ENCODE results near the gene ANO6. TPM values are rescaled to one million over a fixed set of nuclear protein-coding genes. Genes with fewer than 3 reads are reported as not detected.

Gene ANO6
- polyA plus RNA-seq, 1 donor from 2014 or later, result 9.0 TPM

DNA sequence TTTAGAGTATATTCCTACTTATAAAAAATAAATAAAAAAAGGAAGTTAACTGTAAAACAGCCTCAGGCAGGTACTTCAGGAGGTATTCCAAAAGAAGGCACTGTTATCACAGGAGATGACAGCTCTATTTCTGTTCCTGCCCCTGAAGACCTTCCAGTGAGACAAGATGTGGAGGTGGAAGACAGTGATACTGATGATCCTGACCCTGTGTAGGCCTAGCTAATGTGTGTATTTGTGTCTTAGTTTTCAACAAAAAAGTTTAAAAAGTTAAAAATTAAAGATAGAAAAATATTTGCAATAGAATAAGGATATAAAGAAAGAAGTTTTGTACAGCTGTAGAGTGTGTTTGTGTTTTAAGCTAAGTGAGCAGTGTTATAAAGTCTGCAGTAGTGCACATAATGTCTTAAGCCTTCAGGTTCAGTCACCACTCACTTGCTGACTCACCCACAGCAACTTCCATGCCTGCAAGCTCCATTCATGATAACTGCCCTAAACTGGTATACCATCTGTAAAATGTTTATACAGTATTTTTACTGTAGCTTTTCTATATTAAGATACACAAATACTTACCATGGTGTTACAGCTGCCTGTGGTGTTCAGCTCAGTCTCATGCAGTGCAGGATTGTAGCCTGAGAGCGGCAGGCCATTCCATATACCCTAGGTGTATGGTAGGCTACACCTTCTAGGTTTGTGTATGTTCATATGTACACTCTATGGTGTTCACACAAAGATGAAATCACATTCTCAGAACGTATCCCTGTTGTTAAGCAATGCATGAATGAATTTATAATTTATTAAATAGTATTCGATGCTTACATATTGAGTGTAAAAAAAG is 121.1 kb downstream of the ANO6 start:
- no peak overlapping the region for H3K9ac ChIP-seq (ENCODE audit: low read length)
- TF ChIP-seq RAD21 (conservative IDR thresholded peaks at IDR 0.05) (no peak), SMC3 (conservative IDR thresholded peaks at IDR 0.05; ENCODE audit: poor library complexity) (no peak), MXI1 (conservative IDR thresholded peaks at IDR 0.05; ENCODE audit: poor library complexity, severe bottlenecking) (no peak), TAF1 (IDR thresholded peaks at IDR 0.05; ENCODE audit: low read depth) (no peak)
- TF ChIP-seq, protein P1, sequence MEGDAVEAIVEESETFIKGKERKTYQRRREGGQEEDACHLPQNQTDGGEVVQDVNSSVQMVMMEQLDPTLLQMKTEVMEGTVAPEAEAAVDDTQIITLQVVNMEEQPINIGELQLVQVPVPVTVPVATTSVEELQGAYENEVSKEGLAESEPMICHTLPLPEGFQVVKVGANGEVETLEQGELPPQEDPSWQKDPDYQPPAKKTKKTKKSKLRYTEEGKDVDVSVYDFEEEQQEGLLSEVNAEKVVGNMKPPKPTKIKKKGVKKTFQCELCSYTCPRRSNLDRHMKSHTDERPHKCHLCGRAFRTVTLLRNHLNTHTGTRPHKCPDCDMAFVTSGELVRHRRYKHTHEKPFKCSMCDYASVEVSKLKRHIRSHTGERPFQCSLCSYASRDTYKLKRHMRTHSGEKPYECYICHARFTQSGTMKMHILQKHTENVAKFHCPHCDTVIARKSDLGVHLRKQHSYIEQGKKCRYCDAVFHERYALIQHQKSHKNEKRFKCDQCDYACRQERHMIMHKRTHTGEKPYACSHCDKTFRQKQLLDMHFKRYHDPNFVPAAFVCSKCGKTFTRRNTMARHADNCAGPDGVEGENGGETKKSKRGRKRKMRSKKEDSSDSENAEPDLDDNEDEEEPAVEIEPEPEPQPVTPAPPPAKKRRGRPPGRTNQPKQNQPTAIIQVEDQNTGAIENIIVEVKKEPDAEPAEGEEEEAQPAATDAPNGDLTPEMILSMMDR (IDR thresholded peaks at IDR 0.05; ENCODE audit: poor library complexity, severe bottlenecking), result no peak
- TF ChIP-seq, protein P2, sequence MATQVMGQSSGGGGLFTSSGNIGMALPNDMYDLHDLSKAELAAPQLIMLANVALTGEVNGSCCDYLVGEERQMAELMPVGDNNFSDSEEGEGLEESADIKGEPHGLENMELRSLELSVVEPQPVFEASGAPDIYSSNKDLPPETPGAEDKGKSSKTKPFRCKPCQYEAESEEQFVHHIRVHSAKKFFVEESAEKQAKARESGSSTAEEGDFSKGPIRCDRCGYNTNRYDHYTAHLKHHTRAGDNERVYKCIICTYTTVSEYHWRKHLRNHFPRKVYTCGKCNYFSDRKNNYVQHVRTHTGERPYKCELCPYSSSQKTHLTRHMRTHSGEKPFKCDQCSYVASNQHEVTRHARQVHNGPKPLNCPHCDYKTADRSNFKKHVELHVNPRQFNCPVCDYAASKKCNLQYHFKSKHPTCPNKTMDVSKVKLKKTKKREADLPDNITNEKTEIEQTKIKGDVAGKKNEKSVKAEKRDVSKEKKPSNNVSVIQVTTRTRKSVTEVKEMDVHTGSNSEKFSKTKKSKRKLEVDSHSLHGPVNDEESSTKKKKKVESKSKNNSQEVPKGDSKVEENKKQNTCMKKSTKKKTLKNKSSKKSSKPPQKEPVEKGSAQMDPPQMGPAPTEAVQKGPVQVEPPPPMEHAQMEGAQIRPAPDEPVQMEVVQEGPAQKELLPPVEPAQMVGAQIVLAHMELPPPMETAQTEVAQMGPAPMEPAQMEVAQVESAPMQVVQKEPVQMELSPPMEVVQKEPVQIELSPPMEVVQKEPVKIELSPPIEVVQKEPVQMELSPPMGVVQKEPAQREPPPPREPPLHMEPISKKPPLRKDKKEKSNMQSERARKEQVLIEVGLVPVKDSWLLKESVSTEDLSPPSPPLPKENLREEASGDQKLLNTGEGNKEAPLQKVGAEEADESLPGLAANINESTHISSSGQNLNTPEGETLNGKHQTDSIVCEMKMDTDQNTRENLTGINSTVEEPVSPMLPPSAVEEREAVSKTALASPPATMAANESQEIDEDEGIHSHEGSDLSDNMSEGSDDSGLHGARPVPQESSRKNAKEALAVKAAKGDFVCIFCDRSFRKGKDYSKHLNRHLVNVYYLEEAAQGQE (IDR thresholded peaks at IDR 0.05; ENCODE audit: borderline replicate concordance), result no peak
- no peak overlapping the region for H3K27ac ChIP-seq (ENCODE audit: low read length)
- H4K20me1 ChIP-seq (ENCODE audit: insufficient read depth), result no peaks in the 10 kb centered on the region
- H2AFZ ChIP-seq (ENCODE audit: low read depth, low read length), result no peak overlapping the region
- H3K4me3 ChIP-seq (ENCODE audit: low read length), result no peak overlapping the region
- H3K9me2 ChIP-seq (ENCODE audit: insufficient read depth, low read length), result no peaks in the 10 kb centered on the region
- no peaks in the 10 kb centered on the region for H3K27me3 ChIP-seq (ENCODE audit: insufficient read depth, low read depth, low read length)
- H3K36me3 ChIP-seq (ENCODE audit: insufficient read depth, low read length), result no peaks in the 10 kb centered on the region
- no peaks in the 10 kb centered on the region for H3K79me2 ChIP-seq (replicated peaks; ENCODE audit: insufficient read depth, low read length)
- H3K4me2 ChIP-seq (ENCODE audit: low read length), result no peak overlapping the region
- no peaks in the 10 kb centered on the region for H3K9me3 ChIP-seq (ENCODE audit: low read length)
- no peaks in the 10 kb centered on the region for H3F3A ChIP-seq (ENCODE audit: insufficient read depth, low read length, poor library complexity, severe bottlenecking)

GRCh38 chr12:45337835-45338234 is 121.9 kb downstream of the ANO6 start:
- Histone ChIP-seq H3F3A (ENCODE audit: insufficient read depth, low read length, poor library complexity, severe bottlenecking) (no peaks in the 10 kb centered on the region), H3K27ac (ENCODE audit: low read length) (no peak overlapping the region), H3K36me3 (ENCODE audit: insufficient read depth, low read length) (no peaks in the 10 kb centered on the region), H3K9me2 (ENCODE audit: insufficient read depth, low read length) (no peaks in the 10 kb centered on the region), H2AFZ (ENCODE audit: low read depth, low read length) (no peak overlapping the region), H3K4me3 (ENCODE audit: low read length) (no peak overlapping the region), H4K20me1 (ENCODE audit: insufficient read depth) (no peaks in the 10 kb centered on the region), H3K79me2 (replicated peaks; ENCODE audit: insufficient read depth, low read length) (no peaks in the 10 kb centered on the region), H3K4me2 (ENCODE audit: low read length) (no peak overlapping the region), H3K9ac (ENCODE audit: low read length) (no peak overlapping the region), H3K27me3 (ENCODE audit: insufficient read depth, low read depth, low read length) (no peaks in the 10 kb centered on the region), H3K9me3 (ENCODE audit: low read length) (no peaks in the 10 kb centered on the region)
- no peak for TF ChIP-seq RAD21 (conservative IDR thresholded peaks at IDR 0.05)

GRCh38 chr12:45338272-45338671 is 122.4 kb downstream of the ANO6 start:
- no peak overlapping the region for H3K4me2 ChIP-seq (ENCODE audit: low read length)
- no peak overlapping the region for H3K9ac ChIP-seq (ENCODE audit: low read length)
- no peaks in the 10 kb centered on the region for H3K9me3 ChIP-seq (ENCODE audit: low read length)
- H3F3A ChIP-seq (ENCODE audit: insufficient read depth, low read length, poor library complexity, severe bottlenecking), result no peaks in the 10 kb centered on the region
- H3K27me3 ChIP-seq (ENCODE audit: insufficient read depth, low read depth, low read length), result no peaks in the 10 kb centered on the region
- H3K9me2 ChIP-seq (ENCODE audit: insufficient read depth, low read length), result no peaks in the 10 kb centered on the region
- H3K36me3 ChIP-seq (ENCODE audit: insufficient read depth, low read length), result no peaks in the 10 kb centered on the region
- no peak overlapping the region for H2AFZ ChIP-seq (ENCODE audit: low read depth, low read length)
- TF ChIP-seq RAD21 (conservative IDR thresholded peaks at IDR 0.05) (no peak), EP300 (conservative IDR thresholded peaks at IDR 0.05; ENCODE audit: poor library complexity, severe bottlenecking) (no peak), TAF1 (IDR thresholded peaks at IDR 0.05; ENCODE audit: low read depth) (no peak), POLR2AphosphoS5 (IDR thresholded peaks at IDR 0.05) (no peak), SMC3 (conservative IDR thresholded peaks at IDR 0.05; ENCODE audit: poor library complexity) (no peak)
- H4K20me1 ChIP-seq (ENCODE audit: insufficient read depth), result no peaks in the 10 kb centered on the region
- no peak overlapping the region for H3K27ac ChIP-seq (ENCODE audit: low read length)
- H3K4me3 ChIP-seq (ENCODE audit: low read length), result no peak overlapping the region
- H3K79me2 ChIP-seq (replicated peaks; ENCODE audit: insufficient read depth, low read length), result no peaks in the 10 kb centered on the region
